Skin epidermis (tissue), 12 donors: ENCODE data around the gene TCF7L2.

Experiments used
- H3K27ac ChIP-seq, 21 experiments: fragments of 200-600 bp; sonication (generic) in 11 of 21; one replicate each; pipeline ENCODE4 v1.5.0; 2020; ENCODE audit warnings: mild to moderate bottlenecking in 3 of 21, inconsistent platforms in 2 of 21, moderate library complexity in 2 of 21
- H3K4me3 ChIP-seq, 7 experiments: fragments of 200-600 bp; sonication (generic) in 2 of 7; one replicate each; pipeline ENCODE4 v1.5.0; 2020; ENCODE audit warnings: inconsistent platforms in 2 of 7, mild to moderate bottlenecking in 2 of 7, moderate library complexity in 1 of 7

The TCF7L2 gene

DNA sequence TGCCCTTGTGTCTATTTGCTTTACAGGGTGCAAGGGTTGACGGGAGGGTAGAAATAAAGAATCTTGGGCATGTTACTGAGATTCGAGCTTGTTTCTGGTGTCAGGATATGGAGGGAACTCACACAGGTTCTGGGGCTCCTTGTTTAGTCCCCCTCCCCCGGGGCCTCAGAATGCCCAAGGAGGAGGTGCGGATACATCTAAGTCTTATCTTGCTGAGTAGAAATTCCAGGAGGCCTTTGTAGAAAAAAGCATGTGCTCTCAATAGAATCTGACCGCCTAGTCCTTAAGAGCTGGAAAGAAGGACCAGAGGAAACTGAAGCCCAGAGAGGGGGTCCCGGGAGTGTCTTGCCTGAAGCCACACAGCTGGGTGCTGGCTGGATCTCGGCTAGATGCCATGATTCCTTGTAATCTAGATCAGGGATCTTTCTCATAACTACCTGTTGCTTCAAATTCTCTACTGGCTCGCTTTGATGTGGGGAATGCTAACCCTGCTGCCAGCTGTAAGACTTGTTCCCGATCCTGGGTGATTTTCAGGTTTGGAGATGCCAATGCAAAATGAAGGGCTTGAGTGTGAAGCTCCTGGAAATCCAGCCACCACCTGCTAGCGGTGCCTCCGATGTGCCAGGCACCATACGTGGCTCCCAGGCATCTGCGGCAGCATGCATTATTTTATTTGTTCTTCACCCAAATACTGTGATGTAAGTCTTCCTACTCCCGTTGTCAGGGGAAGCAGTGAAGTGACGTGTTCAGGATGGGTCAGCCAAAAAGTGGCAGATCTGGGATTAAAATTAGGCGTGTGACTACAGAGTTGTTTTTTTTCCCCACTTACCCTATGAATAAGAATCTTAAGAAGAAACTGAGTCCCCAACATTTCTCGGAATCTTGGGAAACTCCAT lies 226.0 kb downstream of the TCF7L2 start:
- Histone ChIP-seq H3K4me3 (no peak overlapping the region), H3K27ac (no peak overlapping the region)

DNA sequence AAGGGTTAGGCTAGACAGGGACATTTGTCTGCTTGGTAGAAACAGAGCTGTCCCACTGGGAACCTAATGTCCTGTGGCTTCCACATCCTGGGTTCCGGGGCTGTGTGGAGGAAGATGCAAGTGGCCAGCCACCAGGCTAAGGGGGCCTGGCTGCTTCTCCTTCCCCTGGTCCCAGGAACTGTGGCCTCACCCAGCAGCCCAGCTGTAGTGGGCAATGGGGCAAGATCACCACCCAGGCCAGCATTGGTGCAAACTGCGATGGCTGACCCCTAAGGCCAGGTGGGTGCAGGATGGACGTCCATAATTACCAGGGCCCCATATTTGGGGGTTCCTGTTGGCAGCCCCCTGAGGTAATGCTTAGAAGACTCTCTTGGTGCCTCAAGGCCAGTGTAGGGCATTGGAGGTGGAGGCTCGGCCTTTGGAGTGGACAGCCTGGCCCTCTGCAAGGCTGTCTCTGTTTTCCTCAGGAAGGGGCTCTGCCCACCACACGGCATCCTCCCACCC lies 226.7 kb downstream of the TCF7L2 start:
- Histone ChIP-seq H3K27ac (no peak overlapping the region), H3K4me3 (no peak overlapping the region)

GRCh38 chr10:113177156-113177935 lies 227.3 kb downstream of the TCF7L2 start:
- no peak overlapping the region for H3K27ac ChIP-seq
- H3K4me3 ChIP-seq, result no peak overlapping the region

- Histone ChIP-seq H3K4me3 (no peak overlapping the region), H3K27ac (no peak overlapping the region)
Observed at GRCh38 chr10:113177936-113178335, 227.9 kb downstream of the TCF7L2 start.

GRCh38 chr10:113178771-113179170 lies 228.7 kb downstream of the TCF7L2 start:
- no peak overlapping the region for H3K27ac ChIP-seq

DNA sequence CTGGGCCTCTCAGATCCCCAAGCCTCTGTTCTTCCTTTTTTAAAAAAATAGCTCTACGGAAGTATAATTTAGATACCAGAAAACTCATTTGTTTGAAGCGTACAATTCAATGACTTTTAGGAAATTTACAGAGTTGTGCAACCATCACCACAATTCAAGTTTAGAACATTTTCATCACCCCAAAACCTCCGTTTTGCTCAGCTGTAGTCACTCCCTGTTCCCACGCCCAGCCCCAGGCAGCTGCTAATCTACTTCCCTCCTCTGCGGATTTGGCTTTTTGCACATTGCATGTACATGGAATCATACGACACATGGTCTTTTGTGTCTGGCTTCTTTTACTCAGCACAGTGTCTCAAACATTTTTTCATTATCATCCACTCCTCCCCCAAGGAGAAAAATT lies 229.2 kb downstream of the TCF7L2 start:
- Histone ChIP-seq H3K27ac (no peak overlapping the region), H3K4me3 (no peak overlapping the region)

More at GRCh38 chr10:113178771-113179170, 228.7 kb downstream of the TCF7L2 start:
- no peak overlapping the region for H3K4me3 ChIP-seq

DNA sequence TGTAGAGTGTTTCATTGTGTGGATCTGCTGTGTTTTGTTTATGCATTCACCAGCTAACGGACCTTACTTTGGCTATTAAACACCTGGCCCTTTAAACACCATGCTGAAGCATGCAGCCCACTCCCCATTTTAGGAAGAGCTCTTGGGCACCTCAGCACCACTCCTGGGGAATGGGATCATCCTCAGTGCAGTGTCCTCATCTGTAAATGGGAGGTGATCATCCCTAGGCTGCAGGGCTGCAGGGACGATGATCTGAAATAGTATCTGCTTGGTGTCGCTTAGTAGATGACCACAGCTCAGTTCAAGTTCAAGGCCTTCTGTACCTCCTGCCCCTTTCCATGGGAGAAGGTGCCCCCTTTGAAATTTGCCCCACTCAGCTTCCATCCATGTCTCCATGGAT lies 229.9 kb downstream of the TCF7L2 start:
- no peak overlapping the region for H3K27ac ChIP-seq
- no peak overlapping the region for H3K4me3 ChIP-seq

DNA sequence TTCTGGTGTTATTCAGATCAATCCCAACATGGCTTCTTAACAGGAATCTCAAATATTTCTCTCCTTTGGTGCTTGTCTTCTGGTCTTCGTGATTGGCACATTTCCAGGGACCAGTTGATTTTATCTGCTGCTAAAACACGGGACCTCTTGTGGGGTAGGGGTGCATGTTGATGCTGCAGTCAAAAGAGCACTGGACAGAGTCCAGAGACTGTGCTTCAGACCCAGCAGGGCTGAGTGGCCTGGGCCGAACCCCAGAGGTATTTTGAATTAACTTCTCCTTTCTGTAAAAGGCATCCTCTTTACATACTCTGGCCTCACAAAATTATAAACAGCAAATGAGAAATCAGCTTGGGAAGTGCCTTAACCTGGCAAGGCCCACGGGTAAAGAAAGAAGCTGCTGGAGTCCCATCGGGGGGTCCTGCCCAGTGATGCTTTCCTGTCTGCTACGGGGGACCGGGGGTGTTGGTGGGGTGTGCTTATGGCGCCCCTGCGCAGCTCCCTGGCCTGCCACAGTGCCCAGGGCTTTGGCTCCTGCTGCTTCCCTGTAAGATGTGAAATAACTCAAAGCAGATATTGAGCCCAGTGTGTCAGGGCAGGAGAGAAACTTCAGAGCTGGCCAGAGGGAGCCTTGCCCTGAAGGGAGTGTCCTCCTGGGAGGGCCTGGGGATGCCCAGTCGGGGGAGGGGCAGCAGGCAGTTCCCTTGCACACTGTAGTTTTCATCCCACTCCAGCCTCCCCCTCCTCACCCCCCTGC lies 230.5 kb downstream of the TCF7L2 start:
- H3K27ac ChIP-seq, result no peak overlapping the region
- no peak overlapping the region for H3K4me3 ChIP-seq

- Histone ChIP-seq H3K4me3 (no peak overlapping the region), H3K27ac (no peak overlapping the region)
Observed at GRCh38 chr10:113182154-113182553, 232.1 kb downstream of the TCF7L2 start.

DNA sequence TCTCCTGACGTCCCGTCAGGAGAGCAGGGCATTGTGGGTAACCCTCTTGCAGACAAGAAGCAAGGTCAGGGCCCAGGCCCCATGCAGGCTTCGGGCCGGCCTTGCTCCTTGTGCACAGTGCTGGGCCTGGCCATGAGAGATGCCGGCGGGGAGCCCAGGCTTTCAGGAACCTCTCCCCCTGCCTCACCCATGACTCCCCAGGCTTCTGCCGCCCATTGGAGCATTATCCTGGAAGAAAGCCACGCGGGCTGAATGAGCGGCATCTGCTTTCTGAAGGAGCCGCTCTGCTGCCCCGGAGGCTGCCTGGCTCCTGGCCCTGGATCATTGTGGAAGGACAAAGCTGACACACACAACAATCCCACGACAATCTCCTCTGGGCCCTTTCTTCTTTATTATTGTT lies 233.5 kb downstream of the TCF7L2 start:
- no peak overlapping the region for H3K4me3 ChIP-seq

DNA sequence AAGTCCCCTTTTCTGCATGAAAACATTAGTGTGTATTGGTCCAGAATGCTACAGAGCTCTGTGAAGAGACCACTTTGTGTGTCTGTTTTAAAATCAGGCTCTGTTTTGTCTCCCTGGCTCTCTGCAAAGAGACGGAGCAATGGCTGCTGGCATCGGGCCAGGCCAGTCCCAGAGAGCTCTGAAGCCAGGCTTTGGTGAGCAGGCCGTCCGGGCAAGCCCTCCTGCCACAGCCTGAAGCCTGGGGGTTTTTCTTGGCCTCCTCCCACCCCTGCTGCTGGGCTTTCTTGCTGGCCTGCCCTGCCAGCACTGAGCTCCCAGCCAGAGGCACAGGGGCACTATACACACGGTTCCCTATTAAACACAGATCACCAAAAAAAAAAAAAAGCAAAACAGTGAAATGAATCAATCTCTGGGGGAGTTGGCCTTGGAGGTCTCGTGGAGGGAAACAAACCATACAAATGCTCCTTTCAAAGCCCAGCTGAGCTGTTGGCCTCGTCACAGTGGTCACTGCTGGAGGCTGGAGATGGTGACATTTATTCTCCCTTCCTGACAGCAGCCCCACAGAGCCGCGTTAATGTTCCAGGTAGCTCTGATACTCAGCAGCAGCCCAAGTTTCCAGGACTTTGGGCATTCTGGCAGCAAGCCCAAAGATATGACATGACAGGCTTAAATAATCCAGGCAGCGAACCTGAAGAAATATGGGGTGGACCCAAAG lies 237.2 kb downstream of the TCF7L2 start:
- no peak overlapping the region for H3K27ac ChIP-seq
- no peak overlapping the region for H3K4me3 ChIP-seq

More for the DNA sequence above, 233.5 kb downstream of the TCF7L2 start:
- no peak overlapping the region for H3K27ac ChIP-seq

DNA sequence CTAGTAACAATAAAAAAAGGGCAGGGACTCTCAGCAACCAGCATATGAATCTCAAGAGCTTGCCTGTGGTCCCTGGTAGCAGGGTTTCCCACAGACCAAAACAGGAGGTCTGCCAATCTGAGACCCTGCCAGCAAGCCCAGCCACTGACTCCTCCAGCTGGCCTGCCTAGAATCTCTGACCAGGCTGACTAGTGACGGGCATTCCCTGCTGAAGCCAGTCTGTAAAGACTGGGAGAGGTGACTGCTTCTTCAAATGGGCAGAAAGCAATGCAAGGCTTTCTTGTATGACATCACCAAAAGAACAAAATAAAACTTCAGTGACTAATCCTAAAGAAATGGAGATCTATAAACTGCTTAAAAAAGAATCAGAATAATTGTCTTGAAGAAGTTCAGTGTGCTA lies 249.4 kb downstream of the TCF7L2 start:
- no peak overlapping the region for H3K4me3 ChIP-seq
- no peak overlapping the region for H3K27ac ChIP-seq

GRCh38 chr10:113202011-113202410 lies 252.0 kb downstream of the TCF7L2 start:
- Histone ChIP-seq H3K27ac (no peak overlapping the region), H3K4me3 (no peak overlapping the region)

- no peak overlapping the region for H3K4me3 ChIP-seq
- H3K27ac ChIP-seq, result no peak overlapping the region
Observed at GRCh38 chr10:113207924-113208323, 257.9 kb downstream of the TCF7L2 start.

GRCh38 chr10:113213035-113213434 lies 263.0 kb downstream of the TCF7L2 start:
- Histone ChIP-seq H3K4me3 (no peak overlapping the region), H3K27ac (no peak overlapping the region)

DNA sequence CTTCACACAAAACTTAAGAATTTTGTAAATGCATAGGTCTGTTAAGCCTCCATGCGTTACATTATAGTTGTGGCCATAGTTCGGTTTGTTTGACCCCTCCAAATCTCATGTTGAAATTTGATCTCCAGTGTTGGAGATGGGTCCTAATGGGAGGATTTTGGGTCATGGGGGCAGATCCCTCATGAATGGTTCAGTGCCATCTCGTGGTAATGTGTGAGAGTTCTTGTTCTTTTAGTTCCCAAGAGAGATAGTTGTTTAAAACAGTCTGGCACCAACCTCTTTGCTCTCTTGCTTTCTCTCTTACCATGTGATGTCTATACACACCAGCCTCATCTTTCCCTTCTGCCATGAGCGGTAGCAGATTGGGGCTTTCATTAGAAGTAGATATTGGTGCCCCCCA lies 264.3 kb downstream of the TCF7L2 start:
- Histone ChIP-seq H3K4me3 (no peak overlapping the region), H3K27ac (no peak overlapping the region)

GRCh38 chr10:113216102-113216501 lies 266.1 kb downstream of the TCF7L2 start:
- Histone ChIP-seq H3K4me3 (no peak overlapping the region), H3K27ac (no peak overlapping the region)
